Motor neuron (in vitro differentiated cells): ENCODE results near the gene PPIL4. TPM values are rescaled to one million over a fixed set of nuclear protein-coding genes. Genes with fewer than 3 reads are reported as not detected.

Experiments
- ATAC-seq, 8 experiments: fragments of 200-7000 bp; cut with Tn5 transposase; replicated peaks in 6 of 8; 2 replicates each; pipeline ENCODE4 v1.8.0; 2021; ENCODE audit warnings: mild to moderate bottlenecking in 8 of 8, moderate library complexity in 8 of 8
- H3K27ac ChIP-seq, 2 donors: fragments of 250-450 bp; sonication (Bioruptor Pico); 2 replicates each; pipeline ENCODE4 v1.9.0; 2021; ENCODE audit warnings: antibody characterized with exemption in 2 of 2, mild to moderate bottlenecking in 2 of 2, moderate library complexity in 1 of 2
- H3K4me1 ChIP-seq, 2 donors: fragments of 250-450 bp; sonication (Bioruptor Pico); replicated peaks in 1 of 2; 2 replicates each; pipeline ENCODE4 v1.6.1; 2021; ENCODE audit warnings: antibody characterized with exemption in 2 of 2, mild to moderate bottlenecking in 2 of 2, moderate library complexity in 1 of 2
- H3K4me3 ChIP-seq, 5 donors: fragments of 250-450 bp; sonication (Bioruptor Pico); 2 replicates each; pipeline ENCODE4 v1.9.0; 2021; ENCODE audit warnings: antibody characterized with exemption in 5 of 5, mild to moderate bottlenecking in 5 of 5, moderate library complexity in 4 of 5
- WGBS, 10 experiments: fragments of 450-650 bp; shearing (Covaris generic); methylation state at CpG; one replicate each; pipeline ENCODE4 v1.0.0; 2022; 5-methylcytosine and 5-hydroxymethylcytosine counted together
- in situ Hi-C, 9 experiments: fragments of 400-800 bp; cut with MboI; loops; one replicate each; pipeline ENCODE4 v1.15.0; 2021; ENCODE audit warnings: low sequenced_read_pairs in 9 of 9, low pct_unique_long_range_greater_than_20kb in 2 of 9; ENCODE audit not compliant: unreplicated experiment in 9 of 9
- total RNA-seq, 8 experiments: library from RNA; unstranded; fragments of 300-600 nt; gene quantifications; 2 replicates each; pipeline versions ENCODE4 v1.2.3 to v1.2.4, GENCODE V29; 2022

PPIL4 gene
- 10 to 100 TPM; 38.8 to 66.2 (median 47.5) TPM for total RNA-seq

GRCh38 chr6:149545754-149546471 lies at the start of gene PPIL4:
PPIL4 (minus strand) TSS chr6:149546043; CDS start chr6:149546005, 38 bp downstream.
- Histone ChIP-seq H3K4me1 (peaks cover 7 to 16% of the 10 kb centered on the region in 2 donors), H3K27ac (peak within 1 kb of the TSS; percentile 93 to 97), H3K4me3 (peak within 1 kb of the TSS; percentile 84 to 92 (median 91))
- 0 to 2% (median 1%) methylated on average over 5 to 28 of the region's 71 CpGs; no CpG with 5 or more reads in 5 of the 10 experiments for WGBS, 10 experiments
- ATAC-seq = peak; percentile 88 to 97 (median 94)
- in situ Hi-C loops = no loop called here

GRCh38 chr6:149593408-149593807 lies 47.6 kb upstream of the PPIL4 start:
- in situ Hi-C loops = no loop called here
- no peak for ATAC-seq
- no peak overlapping the region for H3K4me3 ChIP-seq
- H3K4me1 ChIP-seq = no peaks in the 10 kb centered on the region
- H3K27ac ChIP-seq = no peak overlapping the region
- WGBS, 10 experiments = 90 to 100% (median 100%) methylated on average over 1 of the region's 1 CpG; no CpG with 5 or more reads in 4 of the 10 experiments

- Histone ChIP-seq H3K4me1 (no peaks in the 10 kb centered on the region), H3K4me3 (no peak overlapping the region), H3K27ac (no peak overlapping the region)
- 60 to 100% (median 100%) methylated on average over 1 to 2 of the region's 2 CpGs; no CpG with 5 or more reads in 5 of the 10 experiments for WGBS, 10 experiments
- ATAC-seq = no peak
- in situ Hi-C loops = no loop called here
These were observed 47.1 kb upstream of the PPIL4 start for GRCh38 chr6:149592983-149593382.

GRCh38 chr6:149586149-149586548 lies 40.3 kb upstream of the PPIL4 start:
- WGBS, 10 experiments = 80 to 100% (median 90%) methylated on average over 1 to 2 of the region's 2 CpGs
- Histone ChIP-seq H3K4me1 (no peaks in the 10 kb centered on the region), H3K4me3 (no peak overlapping the region), H3K27ac (no peak overlapping the region)
- ATAC-seq = peak in 1 of 8 experiments; percentile 11
- in situ Hi-C loops = no loop called here

GRCh38 chr6:149581349-149581748 lies 35.5 kb upstream of the PPIL4 start:
- ATAC-seq = no peak
- Histone ChIP-seq H3K4me3 (no peak overlapping the region), H3K27ac (no peak overlapping the region), H3K4me1 (no peaks in the 10 kb centered on the region)
- WGBS, 10 experiments = 80 to 100% (median 100%) methylated on average over 1 to 5 of the region's 5 CpGs; no CpG with 5 or more reads in 2 of the 10 experiments
- in situ Hi-C loops = no loop called here

GRCh38 chr6:149580880-149581279 lies 35.0 kb upstream of the PPIL4 start:
- H3K4me1 ChIP-seq = no peaks in the 10 kb centered on the region
- WGBS, 10 experiments = 86 to 100% (median 96%) methylated on average over 1 to 3 of the region's 5 CpGs
- H3K4me3 ChIP-seq = no peak overlapping the region
- in situ Hi-C loops = no loop called here
- H3K27ac ChIP-seq = no peak overlapping the region
- no peak for ATAC-seq

- Histone ChIP-seq H3K4me3 (no peak overlapping the region), H3K4me1 (peaks cover 6 to 9% of the 10 kb centered on the region in 2 donors), H3K27ac (no peak overlapping the region)
- WGBS, 10 experiments = 69 to 100% (median 93%) methylated on average over 2 to 7 of the region's 7 CpGs; no CpG with 5 or more reads in 2 of the 10 experiments
- no peak for ATAC-seq
- in situ Hi-C loops = no loop called here
These were observed 22.2 kb upstream of the PPIL4 start for GRCh38 chr6:149567945-149568585.

- in situ Hi-C loops = no loop called here
- no peak overlapping the region for H3K27ac ChIP-seq
- no peak for ATAC-seq
- peaks cover 6 to 9% of the 10 kb centered on the region in 2 donors for H3K4me1 ChIP-seq
- H3K4me3 ChIP-seq = peak overlapping the region; percentile 79 to 94 (median 84)
- WGBS, 10 experiments = 27 to 90% (median 57%) methylated on average over 2 to 10 of the region's 12 CpGs; no CpG with 5 or more reads in 1 of the 10 experiments
These were observed 21.3 kb upstream of the PPIL4 start for GRCh38 chr6:149567194-149567586.

GRCh38 chr6:149566410-149567193 lies 20.8 kb upstream of the PPIL4 start:
- peak overlapping the region; percentile 79 to 94 (median 84) for H3K4me3 ChIP-seq
- WGBS, 10 experiments = 0 to 8% (median 0%) methylated on average over 1 to 10 of the region's 81 CpGs; no CpG with 5 or more reads in 7 of the 10 experiments
- H3K27ac ChIP-seq = peak overlapping the region; percentile 67 to 85
- H3K4me1 ChIP-seq = peaks cover 6 to 9% of the 10 kb centered on the region in 2 donors
- in situ Hi-C loops = no loop called here
- ATAC-seq = peak; percentile 10 to 57 (median 49)

- in situ Hi-C loops = no loop called here
- peak within 1 kb of the TSS; percentile 79 to 94 (median 84) for H3K4me3 ChIP-seq
- 0 to 27% (median 1%) methylated on average over 1 to 16 of the region's 59 CpGs; no CpG with 5 or more reads in 1 of the 10 experiments for WGBS, 10 experiments
- peak; percentile 79 to 94 (median 91) for ATAC-seq
- H3K4me1 ChIP-seq = peaks cover 6 to 9% of the 10 kb centered on the region in 2 donors
- H3K27ac ChIP-seq = peak within 1 kb of the TSS; percentile 67 to 85
These were observed 19.9 kb upstream of the PPIL4 start, which contains the start of gene GINM1 for GRCh38 chr6:149565527-149566409. GINM1 (plus strand) TSS chr6:149566375; CDS start chr6:149566415, 40 bp downstream.

- Histone ChIP-seq H3K4me3 (no peak overlapping the region), H3K4me1 (peaks cover 6 to 9% of the 10 kb centered on the region in 2 donors), H3K27ac (no peak overlapping the region)
- WGBS, 10 experiments = 38 to 76% (median 59%) methylated on average over 2 to 3 of the region's 3 CpGs
- no peak for ATAC-seq
- in situ Hi-C loops = no loop called here
These were observed 18.1 kb upstream of the PPIL4 start for GRCh38 chr6:149563928-149564325.
